Liver (tissue), 9 donors: ENCODE measurements around the gene P3H4. TPM values are rescaled to one million over a fixed set of nuclear protein-coding genes. Genes with fewer than 3 reads are reported as not detected.

Source experiments
- DNase-seq: peaks from one replicate; pipeline ENCODE4 v3.0.0-alpha.2; 2017; ENCODE audit warnings: low spot score
- H3K27ac ChIP-seq, 2 donors: one replicate each; pipeline ENCODE4 v1.7.0; 2013; ENCODE audit warnings: inconsistent platforms in 2 of 2, low read length in 2 of 2, control low read depth in 1 of 2, low read depth in 1 of 2, mild to moderate bottlenecking in 1 of 2
- H3K27me3 ChIP-seq, 4 donors: one replicate each; pipeline versions ENCODE4 v1.6.1 to v1.7.0; 2013; ENCODE audit warnings: low read length in 3 of 4, inconsistent platforms in 1 of 4, mild to moderate bottlenecking in 1 of 4, moderate library complexity in 1 of 4; ENCODE audit not compliant: control insufficient read depth in 4 of 4, insufficient read depth in 4 of 4
- H3K36me3 ChIP-seq, 4 donors: one replicate each; pipeline versions ENCODE4 v1.6.1 to v1.7.0; 2013; ENCODE audit warnings: low read length in 3 of 4, mild to moderate bottlenecking in 3 of 4, low read depth in 1 of 4, moderate library complexity in 1 of 4; ENCODE audit not compliant: control insufficient read depth in 4 of 4, insufficient read depth in 3 of 4
- H3K4me1 ChIP-seq, 4 donors: one replicate each; pipeline versions ENCODE4 v1.6.1 to v1.7.0; 2013; ENCODE audit warnings: low read length in 3 of 4, mild to moderate bottlenecking in 3 of 4, moderate library complexity in 1 of 4; ENCODE audit not compliant: control insufficient read depth in 4 of 4, insufficient read depth in 4 of 4
- H3K4me3 ChIP-seq, 3 donors: one replicate each; pipeline versions ENCODE4 v1.6.1 to v1.7.0; 2013; ENCODE audit warnings: low read length in 3 of 3, control low read depth in 1 of 3, low read depth in 1 of 3, mild to moderate bottlenecking in 1 of 3
- H3K9ac ChIP-seq, 2 donors: one replicate each; pipeline ENCODE4 v1.7.0; 2013; ENCODE audit warnings: low read length in 2 of 2, mild to moderate bottlenecking in 2 of 2, moderate library complexity in 2 of 2, control low read depth in 1 of 2, low read depth in 1 of 2
- H3K9me3 ChIP-seq, 4 donors: one replicate each; pipeline versions ENCODE4 v1.6.1 to v1.7.0; 2013; ENCODE audit warnings: low read length in 3 of 4; ENCODE audit not compliant: control insufficient read depth in 4 of 4
- ATF3 ChIP-seq: IDR thresholded peaks from 2 replicates; pipeline ENCODE4 v1.6.1; 2016; ENCODE audit warnings: antibody characterized with exemption
- CTCF ChIP-seq: fragments of 150-350 bp; IDR thresholded peaks from 2 replicates; pipeline ENCODE4 v1.5.1; 2017; ENCODE audit warnings: improper control_type of control experiment, low read depth, low read length; ENCODE audit not compliant: missing input control
- EGR1 ChIP-seq, 2 donors: IDR thresholded peaks; 2 replicates each; pipeline ENCODE4 v1.6.1; 2016 to 2018; ENCODE audit warnings: antibody characterized with exemption in 2 of 2, low read depth in 2 of 2
- FOXA1 ChIP-seq: IDR thresholded peaks from 2 replicates; pipeline ENCODE4 v1.6.1; 2016; ENCODE audit warnings: antibody characterized with exemption
- FOXA2 ChIP-seq: IDR thresholded peaks from 2 replicates; pipeline ENCODE4 v1.6.1; 2016; ENCODE audit warnings: antibody characterized with exemption
- GABPA ChIP-seq, 2 donors: IDR thresholded peaks in 1 of 2; conservative IDR thresholded peaks in 1 of 2; 2 replicates each; pipeline ENCODE4 v1.6.1; 2016; ENCODE audit warnings: antibody characterized with exemption in 2 of 2, mild to moderate bottlenecking in 1 of 2, moderate library complexity in 1 of 2
- HNF4A ChIP-seq, 2 donors: conservative IDR thresholded peaks; 2 replicates each; pipeline ENCODE4 v1.6.1; 2016; ENCODE audit warnings: antibody characterized with exemption in 2 of 2, mild to moderate bottlenecking in 2 of 2
- HNF4G ChIP-seq: IDR thresholded peaks from 2 replicates; pipeline ENCODE4 v1.6.1; 2016; ENCODE audit warnings: antibody characterized with exemption
- JUND ChIP-seq, 2 donors: IDR thresholded peaks; 2 replicates each; pipeline ENCODE4 v1.6.1; 2016; ENCODE audit warnings: antibody characterized with exemption in 2 of 2
- MAX ChIP-seq: IDR thresholded peaks from 2 replicates; pipeline ENCODE4 v1.6.1; 2016; ENCODE audit warnings: antibody characterized with exemption
- NR2F2 ChIP-seq: IDR thresholded peaks from 2 replicates; pipeline ENCODE4 v1.6.1; 2016; ENCODE audit warnings: antibody characterized with exemption
- RAD21 ChIP-seq, 2 donors: IDR thresholded peaks; 2 replicates each; pipeline ENCODE4 v1.6.1; 2016; ENCODE audit warnings: antibody characterized with exemption in 2 of 2, mild to moderate bottlenecking in 2 of 2
- REST ChIP-seq: IDR thresholded peaks from 2 replicates; pipeline ENCODE4 v1.6.1; 2016; ENCODE audit warnings: antibody characterized with exemption, mild to moderate bottlenecking
- RXRA ChIP-seq, 2 donors: IDR thresholded peaks; 2 replicates each; pipeline ENCODE4 v1.6.1; 2017 to 2018; ENCODE audit warnings: antibody characterized with exemption in 2 of 2, mild to moderate bottlenecking in 1 of 2
- SP1 ChIP-seq: IDR thresholded peaks from 2 replicates; pipeline ENCODE4 v1.6.1; 2018; ENCODE audit warnings: antibody characterized with exemption, mild to moderate bottlenecking
- TAF1 ChIP-seq: conservative IDR thresholded peaks from 2 replicates; pipeline ENCODE4 v1.6.1; 2016; ENCODE audit warnings: antibody characterized with exemption, mild to moderate bottlenecking
- ZBTB33 ChIP-seq: IDR thresholded peaks from 2 replicates; pipeline ENCODE4 v1.6.1; 2016; ENCODE audit warnings: antibody characterized with exemption
- WGBS: extraction: QIAGEN DNeasy Blood & Tissue Kit; methylation state at CpG from one replicate; pipeline ENCODE4 v1.1.7; 2013; 5-methylcytosine and 5-hydroxymethylcytosine counted together
- polyA plus RNA-seq, 2 donors: library from polyadenylated mRNA; stranded (reverse) in 1 of 2; unstranded in 1 of 2; fragments of 200-250 nt in 1 of 2; fragments of >200 nt in 1 of 2; fragmentation: Nextera tagmentation in 1 of 2; extraction: Ambion mirVana in 1 of 2; gene quantifications; one replicate each; pipeline versions ENCODE4 v1.2.1 to v1.2.3, GENCODE V29; 2013 to 2015
- total RNA-seq, 2 donors: library from RNA; depleted of rRNA; stranded (reverse); fragments of >200 nt; gene quantifications; one replicate each; pipeline ENCODE4 v1.2.3, GENCODE V29; 2014
- donor health status: healthy.
- donor health status: healthy.
- donor health status: healthy.
- donor health status: healthy.
- donor health status: healthy.

Gene P3H4
- total and polyA plus RNA-seq, 4 donors = 1.7 to 5.6 (median 2.3) TPM

GRCh38 chr17:41816637-41817320, 5.0 kb upstream of the P3H4 start:
- no peaks in the 10 kb centered on the region for H3K36me3 ChIP-seq
- H3K4me3 ChIP-seq = no peak overlapping the region
- H3K27me3 ChIP-seq = no peaks in the 10 kb centered on the region
- H3K4me1 ChIP-seq = peaks cover 4 to 10% (median 6%) of the 10 kb centered on the region in 4 donors
- H3K9me3 ChIP-seq = no peaks in the 10 kb centered on the region
- DNase-seq = no peak
- H3K9ac ChIP-seq = no peak overlapping the region
- 96% methylated on average over 23 of the region's 23 CpGs for WGBS
- TF ChIP-seq RAD21 (IDR thresholded peaks at IDR 0.05) (no peak), FOXA1 (no peak)
- H3K27ac ChIP-seq = no peak overlapping the region

- H3K4me3 ChIP-seq = no peak overlapping the region
- H3K9me3 ChIP-seq = no peaks in the 10 kb centered on the region
- 67% methylated on average over 1 of the region's 1 CpG for WGBS
- H3K9ac ChIP-seq = no peak overlapping the region
- TF ChIP-seq EGR1 (IDR thresholded peaks at IDR 0.05; ENCODE audit: low read depth in 2 of 2) = no peak
- no peak for TF ChIP-seq HNF4A (conservative IDR thresholded peaks at IDR 0.05)
- TF ChIP-seq JUND (IDR thresholded peaks at IDR 0.05) = no peak
- no peak for TF ChIP-seq GABPA (IDR thresholded peaks at IDR 0.05 in 1 of 2, conservative IDR thresholded peaks at IDR 0.05 in 1 of 2)
- no peak for TF ChIP-seq ATF3
- no peak for TF ChIP-seq SP1
- TF ChIP-seq ZBTB33 = no peak
- TF ChIP-seq CTCF = no peak
- no peak for TF ChIP-seq RAD21 (IDR thresholded peaks at IDR 0.05)
- TF ChIP-seq TAF1 = no peak
- TF ChIP-seq HNF4G = no peak
- no peak for TF ChIP-seq FOXA1
- TF ChIP-seq RXRA (IDR thresholded peaks at IDR 0.05) = no peak
- no peak for TF ChIP-seq FOXA2
- no peak for TF ChIP-seq MAX
- no peak for TF ChIP-seq NR2F2
- no peak for TF ChIP-seq REST
- no peaks in the 10 kb centered on the region for H3K27me3 ChIP-seq
- no peak for DNase-seq
- H3K36me3 ChIP-seq = no peaks in the 10 kb centered on the region
- peaks cover 5 to 18% (median 10%) of the 10 kb centered on the region in 4 donors for H3K4me1 ChIP-seq
- H3K27ac ChIP-seq = no peak overlapping the region
Observed at GRCh38 chr17:41814195-41814594, 2.4 kb upstream of the P3H4 start.
